ENCODE measurements around the gene MACF1. TPM values are rescaled to one million over a fixed set of nuclear protein-coding genes. Genes with fewer than 3 reads are reported as not detected.

The MACF1 gene
- 203 and 222 TPM in 2 replicates for total RNA-seq (ENCODE audit: low replicate concordance)

GRCh38 chr1:39204441-39205081 is at the start of gene MACF1:
Gene MACF1 (plus strand): TSS chr1:39204695. CDS start chr1:39205023, 328 bp downstream.
- TF ChIP-seq CTCF (IDR thresholded peaks at IDR 0.05) = no peak
- TF ChIP-seq EZH2 (IDR thresholded peaks at IDR 0.05) = no peak
- no peak for TF ChIP-seq EZH2phosphoT487 (IDR thresholded peaks at IDR 0.05)
- no peaks in the 10 kb centered on the region for H3K27me3 Mint-ChIP-seq (ENCODE audit: insufficient read depth, low read depth)
- Histone ChIP-seq H2AFZ (replicated peaks) (no peak within 1 kb of the TSS), H3K27ac (peak within 1 kb of the TSS; percentile 82), H3K36me3 (no peaks in the 10 kb centered on the region), H3K4me3 (peak within 1 kb of the TSS; percentile 6), H3F3A (ENCODE audit: low read depth) (peaks cover 22% of the 10 kb centered on the region), H4K20me1 (ENCODE audit: low read depth) (peaks cover 54% of the 10 kb centered on the region), H3K79me2 (ENCODE audit: low read depth) (peaks cover 100% of the 10 kb centered on the region), H3K9me3 (ENCODE audit: low read depth) (no peaks in the 10 kb centered on the region), H3K27me3 (no peaks in the 10 kb centered on the region), H3K9ac (no peak within 1 kb of the TSS), H3K4me2 (peak within 1 kb of the TSS; percentile 60), H3K4me1 (peaks cover 29% of the 10 kb centered on the region)
- peak within 1 kb of the TSS; percentile 76 for H3K4me3 Mint-ChIP-seq
- peaks cover 10% of the 10 kb centered on the region for H3K36me3 Mint-ChIP-seq
- DNase-seq (ENCODE audit: low spot score) = peak; percentile 62
- H3K27ac Mint-ChIP-seq = peak within 1 kb of the TSS; percentile 94
- H3K4me1 Mint-ChIP-seq = peaks cover 35% of the 10 kb centered on the region
- H3K9me3 Mint-ChIP-seq = no peaks in the 10 kb centered on the region

- H4K20me1 ChIP-seq (ENCODE audit: low read depth) = peaks cover 77% of the 10 kb centered on the region
- no peaks in the 10 kb centered on the region for H3K36me3 ChIP-seq
- H3K27ac ChIP-seq = no peak overlapping the region
- no peaks in the 10 kb centered on the region for H3K27me3 ChIP-seq
- peak overlapping the region; percentile 86 for H3K4me2 ChIP-seq
- peaks cover 71% of the 10 kb centered on the region for H3K4me1 ChIP-seq
- Mint-ChIP-seq H3K27ac (no peak overlapping the region), H3K4me1 (peaks cover 71% of the 10 kb centered on the region), H3K4me3 (no peak overlapping the region), H3K36me3 (peaks cover 8% of the 10 kb centered on the region), H3K27me3 (ENCODE audit: insufficient read depth, low read depth) (no peaks in the 10 kb centered on the region), H3K9me3 (peaks cover 1% of the 10 kb centered on the region)
- peaks cover 55% of the 10 kb centered on the region for H3F3A ChIP-seq (ENCODE audit: low read depth)
- H3K79me2 ChIP-seq (ENCODE audit: low read depth) = peaks cover 99% of the 10 kb centered on the region
- TF ChIP-seq EZH2phosphoT487 (IDR thresholded peaks at IDR 0.05) (no peak), EZH2 (IDR thresholded peaks at IDR 0.05) (no peak), CTCF (IDR thresholded peaks at IDR 0.05) (no peak)
- DNase-seq (ENCODE audit: low spot score) = no peak
- H3K9ac ChIP-seq = no peak overlapping the region
- H2AFZ ChIP-seq (replicated peaks) = no peak overlapping the region
- no peak overlapping the region for H3K4me3 ChIP-seq
- H3K9me3 ChIP-seq (ENCODE audit: low read depth) = no peaks in the 10 kb centered on the region
Measured at GRCh38 chr1:39157304-39157703, 47.2 kb upstream of the MACF1 start.

GRCh38 chr1:39158327-39159086 is 46.0 kb upstream of the MACF1 start:
- Mint-ChIP-seq H3K4me1 (peaks cover 60% of the 10 kb centered on the region), H3K4me3 (peak overlapping the region; percentile 49), H3K36me3 (peaks cover 9% of the 10 kb centered on the region), H3K27me3 (ENCODE audit: insufficient read depth, low read depth) (no peaks in the 10 kb centered on the region), H3K9me3 (peaks cover 2% of the 10 kb centered on the region), H3K27ac (peak overlapping the region; percentile 93)
- H3K4me3 ChIP-seq = peak overlapping the region; percentile 47
- H3K36me3 ChIP-seq = no peaks in the 10 kb centered on the region
- TF ChIP-seq CTCF (IDR thresholded peaks at IDR 0.05) = no peak
- no peak for TF ChIP-seq EZH2phosphoT487 (IDR thresholded peaks at IDR 0.05)
- TF ChIP-seq EZH2 (IDR thresholded peaks at IDR 0.05) = no peak
- peak overlapping the region; percentile 92 for H3K27ac ChIP-seq
- H3K4me2 ChIP-seq = peak overlapping the region; percentile 86
- H3F3A ChIP-seq (ENCODE audit: low read depth) = peaks cover 43% of the 10 kb centered on the region
- H3K27me3 ChIP-seq = no peaks in the 10 kb centered on the region
- H3K9ac ChIP-seq = peak overlapping the region; percentile 56
- H4K20me1 ChIP-seq (ENCODE audit: low read depth) = peaks cover 65% of the 10 kb centered on the region
- peaks cover 100% of the 10 kb centered on the region for H3K79me2 ChIP-seq (ENCODE audit: low read depth)
- H3K9me3 ChIP-seq (ENCODE audit: low read depth) = no peaks in the 10 kb centered on the region
- no peak overlapping the region for H2AFZ ChIP-seq (replicated peaks)
- peaks cover 63% of the 10 kb centered on the region for H3K4me1 ChIP-seq
- DNase-seq (ENCODE audit: low spot score) = peak; percentile 79

All from neural progenitor cell (in vitro differentiated cells).